NCI-H1105 (cell line): ENCODE results near the gene TMEM150B.
A peak's percentile ranks its signal among the peaks of the same experiment; 100 is the strongest.

Experiments
- DNase-seq: peaks from one replicate; lab custom pipeline; 2025; lab: John Stamatoyannopoulos, UW

TMEM150B gene

GRCh38 chr19:55305491-55305890 is 19.6 kb downstream of the TMEM150B start:
- DNase-seq: peak; percentile 2

- DNase-seq: no peak
Observed at GRCh38 chr19:55304980-55305379, 20.2 kb downstream of the TMEM150B start.

DNA sequence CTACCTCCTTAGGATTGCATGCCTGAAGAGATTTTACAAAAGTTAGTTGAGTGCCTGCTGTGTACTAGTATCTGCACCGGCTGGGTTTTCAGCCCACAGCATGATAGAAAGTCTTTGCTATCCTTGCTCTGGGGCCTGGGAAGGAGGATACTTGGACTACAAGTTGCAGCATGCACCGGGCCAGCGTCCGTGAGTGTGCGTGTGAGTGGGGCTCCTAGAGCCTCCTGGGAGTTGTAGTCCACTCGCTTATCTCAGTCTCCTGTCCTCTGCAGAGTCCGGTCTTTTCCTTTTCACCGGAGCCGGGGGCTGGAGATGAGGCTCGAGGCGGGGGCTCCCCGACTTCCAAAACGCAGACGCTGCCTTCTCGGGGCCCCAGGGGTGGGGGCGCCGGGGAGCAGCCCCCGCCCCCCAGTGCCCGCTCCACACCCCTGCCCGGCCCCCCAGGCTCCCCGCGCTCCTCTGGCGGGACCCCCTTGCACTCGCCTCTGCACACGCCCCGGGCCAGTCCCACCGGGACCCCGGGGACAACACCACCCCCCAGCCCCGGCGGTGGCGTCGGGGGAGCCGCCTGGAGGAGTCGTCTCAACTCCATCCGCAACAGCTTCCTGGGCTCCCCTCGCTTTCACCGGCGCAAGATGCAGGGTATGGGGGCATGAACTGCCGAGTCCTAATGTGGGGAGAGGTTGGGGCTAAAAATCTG is 20.7 kb downstream of the TMEM150B start:
- DNase-seq: no peak

DNA sequence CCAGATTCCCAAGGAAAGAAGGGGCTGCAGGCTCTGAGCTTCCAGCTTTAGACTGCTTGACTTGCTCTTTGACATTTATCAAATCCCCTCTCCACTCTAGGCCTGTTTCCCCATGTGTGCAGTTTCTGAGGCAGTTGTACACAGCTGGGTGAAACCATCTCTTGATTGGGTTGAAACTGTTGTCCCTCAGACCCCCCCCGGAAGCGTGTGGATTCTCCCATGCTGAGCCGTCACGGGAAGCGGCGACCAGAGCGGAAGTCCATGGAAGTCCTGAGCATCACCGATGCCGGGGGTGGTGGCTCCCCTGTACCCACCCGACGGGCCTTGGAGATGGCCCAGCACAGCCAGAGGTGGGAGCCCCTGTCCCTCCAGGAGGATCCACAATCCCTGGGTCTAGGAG is 21.7 kb downstream of the TMEM150B start:
- no peak for DNase-seq

DNA sequence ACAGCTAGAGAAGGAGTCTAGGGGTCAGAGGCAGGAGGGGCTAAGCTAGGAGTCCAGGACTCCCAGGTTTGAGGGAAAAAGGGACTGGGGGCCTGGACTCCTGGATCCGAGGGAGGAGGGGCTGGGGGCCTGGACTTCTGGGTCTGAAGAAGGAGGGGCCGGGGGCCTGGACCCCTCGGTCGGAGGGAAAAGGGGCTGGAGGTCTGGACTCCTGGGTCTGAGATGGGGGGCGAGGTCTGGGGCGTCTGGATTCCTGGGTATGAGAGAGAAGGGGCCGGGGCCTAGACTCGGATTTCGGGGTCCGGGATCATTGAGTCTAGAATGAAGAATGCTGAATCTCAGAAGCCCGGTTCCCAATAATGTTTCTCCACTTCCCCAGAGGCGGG is 22.8 kb downstream of the TMEM150B start:
- DNase-seq: no peak

GRCh38 chr19:55301459-55302317 is 23.5 kb downstream of the TMEM150B start:
- DNase-seq: peak; percentile 85

- DNase-seq: no peak
Observed at GRCh38 chr19:55300886-55301458, 24.2 kb downstream of the TMEM150B start.

GRCh38 chr19:55299991-55300390 is 25.1 kb downstream of the TMEM150B start:
- no peak for DNase-seq

DNA sequence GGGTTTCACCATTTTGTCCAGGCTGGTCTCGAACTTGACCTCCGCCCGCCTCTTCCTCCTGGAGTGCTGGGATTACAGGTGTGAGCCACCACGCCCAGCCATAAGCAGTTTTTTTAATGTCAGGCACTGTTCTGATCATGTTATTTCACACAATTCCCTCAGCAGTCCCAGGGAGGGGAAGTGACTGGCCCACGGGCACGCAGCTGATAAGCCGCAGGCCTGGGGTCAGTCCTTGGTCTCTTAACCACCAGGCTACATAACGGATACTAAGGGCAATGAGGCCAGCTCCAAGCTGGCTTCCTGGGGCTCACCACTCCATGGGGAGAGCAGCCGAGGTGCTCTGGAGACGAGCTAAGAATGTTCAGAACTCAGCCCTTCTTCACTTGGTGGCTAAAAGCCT is 27.9 kb downstream of the TMEM150B start:
- no peak for DNase-seq

- no peak for DNase-seq
Observed at GRCh38 chr19:55289117-55289796, 35.9 kb downstream of the TMEM150B start.

GRCh38 chr19:55287361-55288079 is 37.6 kb downstream of the TMEM150B start:
- no peak for DNase-seq

- no peak for DNase-seq
Observed at GRCh38 chr19:55285229-55285890, 39.8 kb downstream of the TMEM150B start.

DNA sequence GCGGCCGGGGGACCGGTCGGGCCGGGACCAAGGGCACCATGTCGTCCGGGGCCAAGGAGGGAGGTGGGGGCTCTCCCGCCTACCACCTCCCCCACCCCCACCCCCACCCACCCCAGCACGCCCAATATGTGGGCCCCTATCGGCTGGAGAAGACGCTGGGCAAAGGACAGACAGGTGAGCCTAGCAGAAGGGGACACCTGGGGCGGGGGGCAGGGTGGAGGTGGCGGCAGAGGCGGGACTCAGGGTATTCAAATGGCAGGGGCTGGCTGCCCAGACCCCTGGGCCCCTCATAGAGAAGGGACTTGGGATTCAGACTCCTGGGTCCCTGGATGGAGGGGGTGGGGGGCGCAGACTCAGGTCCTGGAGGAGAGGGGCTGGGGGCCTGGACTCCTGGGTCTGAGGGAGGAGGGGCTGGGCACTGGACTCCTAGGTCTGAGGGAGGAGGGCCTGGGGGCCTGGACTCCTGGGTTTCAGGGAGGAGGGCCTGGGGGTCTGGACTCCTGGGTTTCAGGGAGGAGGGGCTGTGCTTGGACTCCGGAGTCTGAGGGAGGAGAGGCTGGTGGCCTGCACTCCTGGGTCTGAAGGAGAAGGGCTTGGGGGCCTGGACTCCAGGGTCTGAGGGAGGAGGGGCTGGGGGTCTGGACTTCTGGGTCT is 40.6 kb downstream of the TMEM150B start:
- DNase-seq: peak; percentile 36

DNA sequence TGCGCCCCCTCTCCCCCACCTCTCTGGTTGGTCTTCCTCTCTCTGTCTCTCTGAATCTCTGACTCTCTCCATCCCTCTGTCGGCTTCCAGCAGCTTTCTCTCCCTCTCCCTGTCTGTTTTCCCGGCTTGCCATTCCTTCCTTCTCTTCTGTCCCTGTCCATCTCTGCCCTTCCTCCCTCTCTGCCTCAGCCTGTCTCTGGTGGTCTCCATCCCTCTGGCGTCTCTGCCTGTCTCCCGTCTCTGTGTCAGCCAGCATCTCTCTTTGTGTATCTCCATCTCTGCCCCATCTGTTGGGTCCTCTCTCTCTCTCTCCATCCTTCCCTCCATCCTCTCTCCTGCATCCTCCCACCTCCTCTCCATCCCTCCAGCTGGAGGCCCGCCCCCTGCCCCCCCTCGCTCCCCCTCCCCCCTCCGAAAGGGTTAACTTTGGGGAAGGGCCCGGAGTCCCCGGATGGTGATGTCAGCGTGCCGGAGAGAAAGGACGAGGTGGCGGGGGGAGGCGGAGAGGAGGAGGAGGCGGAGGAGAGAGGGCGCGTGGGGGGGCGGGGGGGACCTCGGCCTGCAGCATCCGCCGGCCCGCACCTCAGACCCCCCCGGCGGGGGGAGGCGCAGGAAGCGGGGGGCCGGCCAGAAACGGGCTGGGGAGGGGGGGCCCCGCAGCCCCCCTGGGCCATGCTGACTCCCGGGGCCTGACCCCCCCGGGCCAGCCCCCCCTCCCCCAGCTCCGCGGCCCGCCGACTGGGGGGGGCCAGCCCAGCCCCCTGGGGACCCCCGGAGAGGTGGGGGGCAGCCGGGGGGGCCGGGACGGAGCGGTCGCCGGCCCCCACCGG is 41.4 kb downstream of the TMEM150B start, which contains the start of gene BRSK1:
BRSK1 (plus strand) TSS at position 450 of the 830 bp plus-strand sequence. CDS start 446 bp downstream, outside the sequence.
- peak; percentile 89 for DNase-seq

- peak; percentile 99 for DNase-seq
Observed at GRCh38 chr19:55279770-55280643, 45.1 kb downstream of the TMEM150B start, which contains the start of gene HSPBP1. Gene HSPBP1 (minus strand): TSS chr19:55280110. CDS start chr19:55279608, 502 bp downstream.

- DNase-seq: no peak
Observed at GRCh38 chr19:55279340-55279739, 45.8 kb downstream of the TMEM150B start.

DNA sequence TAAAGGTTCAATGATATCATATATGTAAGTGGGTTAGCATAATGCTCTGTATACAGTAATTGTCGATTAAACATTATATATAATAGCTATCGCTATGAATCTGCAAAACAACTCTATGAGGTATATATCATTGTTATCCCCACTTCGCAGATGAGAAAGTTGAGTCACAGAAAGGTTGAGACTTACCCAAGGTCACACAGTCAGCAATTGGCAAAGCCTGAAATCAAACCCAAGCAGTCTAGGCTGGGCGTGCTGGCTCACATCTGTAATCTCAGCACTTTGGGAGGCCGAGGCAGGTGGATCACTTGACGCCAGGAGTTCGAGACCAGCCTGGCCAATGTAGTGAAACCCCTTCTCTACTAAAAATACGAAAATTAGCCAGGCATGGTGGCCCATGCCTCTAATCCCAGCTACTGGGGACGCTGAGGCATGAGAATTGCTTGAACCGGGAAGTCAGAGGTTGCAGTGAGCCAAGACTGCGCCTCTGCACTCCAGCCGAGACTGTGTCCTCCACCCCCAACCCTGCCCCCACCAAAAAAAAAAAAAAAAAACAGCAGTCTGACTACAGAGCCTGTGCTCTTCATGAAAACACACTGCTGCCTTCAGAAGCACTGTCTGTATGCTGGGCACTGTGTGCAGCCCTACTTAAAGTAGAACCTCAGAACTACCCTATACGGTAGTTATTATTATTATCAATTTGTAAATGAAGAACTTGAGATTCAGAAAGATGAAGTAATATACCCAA is 46.6 kb downstream of the TMEM150B start:
- no peak for DNase-seq

DNA sequence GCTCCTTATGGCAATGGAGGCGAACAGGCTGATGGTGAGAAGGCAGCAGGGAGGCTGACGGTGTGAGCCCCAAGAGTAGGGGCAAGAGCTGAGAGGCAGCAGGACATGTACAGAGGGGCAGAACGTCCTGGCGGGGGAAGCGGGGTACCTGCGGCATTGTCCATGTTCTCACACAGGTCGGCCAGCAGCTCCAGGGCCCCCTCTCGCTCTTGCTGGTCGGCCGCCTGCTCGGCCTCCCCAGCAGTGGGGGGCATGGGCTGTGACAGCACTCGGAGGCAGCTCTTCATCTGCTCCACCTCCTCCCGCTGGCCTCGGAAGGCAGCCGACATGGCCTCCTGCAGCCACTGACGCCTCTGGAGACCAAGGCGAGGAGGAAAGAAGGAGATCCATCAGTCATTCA is 47.6 kb downstream of the TMEM150B start:
- no peak for DNase-seq
